KMS-11 (cell line): ENCODE results near the gene NXPH4.

ENCODE experiments used
- H2AFZ ChIP-seq: fragments of 200-600 bp; sonication (generic); 2 replicates; pipeline ENCODE4 v1.6.1; 2016; ENCODE audit warnings: antibody characterized with exemption, mixed run types, low read depth
- H3K27ac ChIP-seq: fragments of 200-600 bp; sonication (generic); 2 replicates; pipeline ENCODE4 v1.6.1; 2016; ENCODE audit warnings: mild to moderate bottlenecking, mixed run types
- H3K27me3 ChIP-seq: fragments of 200-600 bp; sonication (generic); 2 replicates; pipeline ENCODE4 v1.6.1; 2017; ENCODE audit warnings: mild to moderate bottlenecking, low read depth, mixed run types, moderate library complexity; ENCODE audit not compliant: insufficient read depth
- H3K36me3 ChIP-seq: fragments of 200-600 bp; sonication (generic); 2 replicates; pipeline ENCODE4 v1.6.1; 2017; ENCODE audit warnings: mild to moderate bottlenecking, mixed run types; ENCODE audit not compliant: insufficient read depth
- H3K4me1 ChIP-seq: fragments of 200-600 bp; sonication (generic); 2 replicates; pipeline ENCODE4 v1.6.1; 2016; ENCODE audit warnings: mild to moderate bottlenecking, low read depth, mixed run types; ENCODE audit not compliant: poor library complexity, severe bottlenecking
- H3K4me2 ChIP-seq: fragments of 200-600 bp; sonication (generic); 2 replicates; pipeline ENCODE4 v1.7.0; 2016; ENCODE audit warnings: mild to moderate bottlenecking, mixed run types
- H3K4me3 ChIP-seq: fragments of 200-600 bp; sonication (generic); IDR thresholded peaks from 2 replicates; pipeline ENCODE4 v1.6.1; 2017; ENCODE audit warnings: low read depth, low read length, mixed read lengths; ENCODE audit not compliant: insufficient read depth
- H3K79me2 ChIP-seq: fragments of 200-600 bp; sonication (generic); 2 replicates; pipeline ENCODE4 v1.6.1; 2016; ENCODE audit warnings: low read depth, mixed run types; ENCODE audit not compliant: insufficient read depth
- H3K9ac ChIP-seq: fragments of 200-600 bp; sonication (generic); 2 replicates; pipeline ENCODE4 v1.6.1; 2016; ENCODE audit warnings: mild to moderate bottlenecking, mixed run types
- H4K20me1 ChIP-seq: fragments of 200-600 bp; sonication (generic); 2 replicates; pipeline ENCODE4 v1.6.1; 2016; ENCODE audit warnings: mild to moderate bottlenecking, mixed run types; ENCODE audit not compliant: insufficient read depth
- CTCF ChIP-seq: fragments of 200-600 bp; sonication (generic); conservative IDR thresholded peaks from 2 replicates; pipeline ENCODE4 v1.6.1; 2017; ENCODE audit warnings: low read depth, mild to moderate bottlenecking, antibody characterized with exemption, low read length, moderate library complexity, mixed read lengths

Gene NXPH4

GRCh38 chr12:57203201-57203600 lies 13.4 kb upstream of the NXPH4 start:
- TF ChIP-seq CTCF, result no peak
- Histone ChIP-seq H3K4me3 (no peak overlapping the region), H2AFZ (no peak overlapping the region), H3K27me3 (peaks cover 57% of the 10 kb centered on the region; the same call in 1 of the 2 replicates), H3K4me2 (no peak overlapping the region), H3K79me2 (no peaks in the 10 kb centered on the region), H3K9ac (no peak overlapping the region), H3K36me3 (no peaks in the 10 kb centered on the region), H3K27ac (no peak overlapping the region), H4K20me1 (no peaks in the 10 kb centered on the region), H3K4me1 (no peaks in the 10 kb centered on the region)

GRCh38 chr12:57203791-57204190 lies 12.8 kb upstream of the NXPH4 start:
- H3K4me3 ChIP-seq, result no peak overlapping the region
- no peaks in the 10 kb centered on the region for H4K20me1 ChIP-seq
- no peaks in the 10 kb centered on the region for H3K36me3 ChIP-seq
- no peak overlapping the region for H3K4me2 ChIP-seq
- H3K9ac ChIP-seq, result no peak overlapping the region
- H2AFZ ChIP-seq, result no peak overlapping the region
- no peaks in the 10 kb centered on the region for H3K4me1 ChIP-seq
- no peak overlapping the region for H3K27ac ChIP-seq
- no peak for TF ChIP-seq CTCF
- no peaks in the 10 kb centered on the region for H3K79me2 ChIP-seq
- peaks cover 53% of the 10 kb centered on the region; the same call in 1 of the 2 replicates for H3K27me3 ChIP-seq

- H3K4me2 ChIP-seq, result no peak overlapping the region
- no peak overlapping the region for H3K27ac ChIP-seq
- no peak overlapping the region for H3K4me3 ChIP-seq
- no peaks in the 10 kb centered on the region for H3K36me3 ChIP-seq
- H3K4me1 ChIP-seq, result no peaks in the 10 kb centered on the region
- H3K9ac ChIP-seq, result no peak overlapping the region
- H4K20me1 ChIP-seq, result no peaks in the 10 kb centered on the region
- no peak for TF ChIP-seq CTCF
- peaks cover 50% of the 10 kb centered on the region; the same call in 1 of the 2 replicates for H3K27me3 ChIP-seq
- H3K79me2 ChIP-seq, result no peaks in the 10 kb centered on the region
- H2AFZ ChIP-seq, result no peak overlapping the region
Measured at GRCh38 chr12:57204454-57204853, 12.1 kb upstream of the NXPH4 start.

- no peak for TF ChIP-seq CTCF
- Histone ChIP-seq H3K27ac (no peak overlapping the region), H3K4me1 (no peaks in the 10 kb centered on the region), H3K27me3 (peaks cover 43% of the 10 kb centered on the region; the same call in 1 of the 2 replicates), H4K20me1 (no peaks in the 10 kb centered on the region), H3K9ac (no peak overlapping the region), H3K4me3 (no peak overlapping the region), H3K79me2 (no peaks in the 10 kb centered on the region), H2AFZ (no peak overlapping the region), H3K4me2 (no peak overlapping the region), H3K36me3 (no peaks in the 10 kb centered on the region)
Measured at GRCh38 chr12:57205186-57205585, 11.4 kb upstream of the NXPH4 start.

- H3K27me3 ChIP-seq, result peaks cover 40% of the 10 kb centered on the region; the same call in 1 of the 2 replicates
- H3K4me3 ChIP-seq, result no peak overlapping the region
- no peak for TF ChIP-seq CTCF
- H4K20me1 ChIP-seq, result no peaks in the 10 kb centered on the region
- H3K36me3 ChIP-seq, result no peaks in the 10 kb centered on the region
- H3K79me2 ChIP-seq, result no peaks in the 10 kb centered on the region
- H3K9ac ChIP-seq, result no peak overlapping the region
- H3K4me2 ChIP-seq, result no peak overlapping the region
- no peak overlapping the region for H3K27ac ChIP-seq
- no peak overlapping the region for H2AFZ ChIP-seq
- H3K4me1 ChIP-seq, result no peaks in the 10 kb centered on the region
Measured at GRCh38 chr12:57205931-57206330, 10.7 kb upstream of the NXPH4 start.
